OCI-M1 (cell line): Measurements from ENCODE around the gene ADGRV1.
"Not testable (repeated sequence)": the region's sequence is repeated elsewhere in the genome, so short reads cannot be mapped to it uniquely, and the experiment has no call there.

Experiments
- DNase-seq: peaks from one replicate; lab custom pipeline; 2025; lab: John Stamatoyannopoulos, UW

ADGRV1 gene

DNA sequence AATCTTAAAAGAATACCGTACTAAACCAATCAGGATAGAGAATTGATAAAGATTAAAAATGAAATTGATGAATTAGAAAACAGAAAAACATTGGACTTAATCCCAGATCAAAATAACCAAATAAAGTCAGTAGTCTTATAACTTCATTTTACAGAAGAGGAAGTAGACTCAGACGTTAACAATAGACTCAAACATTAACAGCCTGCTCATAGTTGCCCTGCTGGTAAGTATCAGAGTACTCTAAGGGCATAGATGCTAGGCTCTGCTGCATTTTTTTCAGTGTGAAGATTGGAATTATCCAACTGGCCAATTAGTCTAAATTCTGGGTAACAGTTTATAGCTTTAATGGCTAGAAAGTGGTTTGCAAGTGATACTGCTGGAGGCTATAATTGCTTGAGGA is 42.9 kb downstream of the ADGRV1 start:
- peak; percentile 38 for DNase-seq

DNA sequence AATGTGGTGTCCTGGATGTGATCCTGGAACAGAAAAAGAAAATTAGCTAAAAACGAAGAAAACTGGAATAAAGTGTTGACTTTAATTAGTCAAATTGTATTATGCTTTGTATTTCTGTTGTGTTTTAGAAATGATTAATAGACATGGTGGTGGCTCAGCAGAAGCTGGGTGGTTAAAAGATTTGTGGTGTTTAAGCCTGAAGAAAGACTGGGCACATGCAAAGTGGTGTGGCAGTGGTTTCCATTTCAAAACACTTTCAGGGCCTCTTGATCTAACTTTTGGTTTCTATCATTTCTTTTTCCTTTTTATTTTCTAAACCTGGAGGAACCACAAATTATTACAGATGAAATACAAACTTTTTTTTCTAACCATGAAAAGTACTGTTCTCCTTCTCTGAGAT is 44.1 kb downstream of the ADGRV1 start:
- DNase-seq: no peak

DNA sequence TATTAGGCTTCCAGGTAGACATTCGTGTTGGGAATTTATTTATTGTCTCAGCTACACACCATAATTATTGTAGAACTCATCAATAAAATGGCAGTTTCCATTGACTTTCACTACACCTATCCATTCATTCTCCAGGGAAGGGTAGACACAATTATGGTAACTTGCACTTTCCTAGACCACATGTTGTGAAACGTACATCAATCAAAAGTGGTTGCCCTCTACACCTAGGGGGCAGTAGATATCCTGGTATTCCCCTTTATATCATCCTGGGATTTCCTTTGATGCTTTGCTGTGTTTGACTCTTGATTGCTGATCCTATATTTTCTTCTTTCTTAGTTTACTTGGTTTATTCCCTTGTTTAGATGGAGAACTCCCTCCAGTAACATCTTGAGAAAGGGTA is 47.9 kb downstream of the ADGRV1 start:
- DNase-seq: peak; percentile 73

DNA sequence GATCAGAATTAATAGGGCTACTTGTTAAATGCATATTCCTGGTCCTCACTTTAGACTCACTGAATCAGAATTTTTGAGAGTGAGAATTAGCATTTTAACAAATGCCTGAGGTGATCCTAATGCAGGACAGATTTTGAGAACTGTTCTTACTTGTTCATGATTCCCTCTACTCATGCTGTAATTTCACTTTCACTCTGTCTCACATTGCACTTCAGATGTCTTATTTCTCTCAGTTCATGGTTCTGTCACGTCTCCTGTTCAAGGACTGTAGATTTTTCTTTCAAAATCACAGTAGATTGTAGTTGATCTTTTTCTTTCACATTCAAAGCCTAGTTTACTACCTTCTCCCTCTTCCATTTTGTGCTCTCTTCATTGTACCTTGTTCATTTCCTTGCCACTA is 54.3 kb downstream of the ADGRV1 start:
- DNase-seq: peak; percentile 68

DNA sequence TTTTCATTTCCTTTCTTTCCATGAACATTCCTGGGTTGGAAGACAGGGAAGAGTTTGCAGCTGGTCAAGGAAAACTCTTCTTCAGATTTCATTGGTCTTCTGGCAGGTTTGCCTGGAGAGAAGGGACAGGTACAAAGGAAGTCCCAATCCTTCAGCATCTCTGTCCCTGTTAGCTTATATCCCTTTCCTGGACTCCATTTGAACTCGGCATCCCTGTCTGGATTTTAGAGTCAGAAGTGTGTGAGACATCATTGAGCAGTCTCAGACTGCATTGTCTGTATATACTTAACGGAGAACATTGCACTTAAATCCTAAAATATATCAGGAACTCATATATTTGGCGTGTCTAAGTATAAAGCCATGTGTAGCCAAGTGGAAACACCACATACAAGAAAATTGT is 54.9 kb downstream of the ADGRV1 start:
- DNase-seq: peak; percentile 49

DNA sequence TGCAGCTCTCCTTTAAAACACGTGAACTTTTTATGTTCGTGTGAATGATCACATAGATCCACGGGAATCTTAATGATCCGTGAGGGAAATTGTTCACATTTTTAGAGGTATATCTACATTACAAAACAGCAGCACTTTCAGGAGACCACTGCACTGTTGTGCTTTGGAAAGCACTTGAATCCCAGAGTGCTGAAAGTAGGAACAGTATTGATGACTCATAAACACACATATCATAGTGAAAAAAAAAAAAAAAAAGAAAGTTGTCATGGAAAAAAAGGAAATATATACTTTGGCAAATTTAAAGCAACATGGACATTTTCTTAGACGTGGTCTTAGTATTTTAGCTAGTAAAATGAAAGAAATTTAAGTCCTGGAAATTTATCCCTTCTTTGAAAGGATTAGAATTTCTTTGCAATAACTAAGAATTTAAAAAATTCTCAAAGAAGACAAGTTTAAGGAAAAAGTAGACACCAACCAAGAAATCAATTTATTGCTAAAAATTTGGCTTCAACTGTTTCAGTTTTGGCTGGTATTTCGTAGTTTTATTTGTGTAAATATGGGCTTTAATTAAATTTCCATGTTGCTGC is 55.4 kb downstream of the ADGRV1 start:
- DNase-seq: peak; percentile 49

DNA sequence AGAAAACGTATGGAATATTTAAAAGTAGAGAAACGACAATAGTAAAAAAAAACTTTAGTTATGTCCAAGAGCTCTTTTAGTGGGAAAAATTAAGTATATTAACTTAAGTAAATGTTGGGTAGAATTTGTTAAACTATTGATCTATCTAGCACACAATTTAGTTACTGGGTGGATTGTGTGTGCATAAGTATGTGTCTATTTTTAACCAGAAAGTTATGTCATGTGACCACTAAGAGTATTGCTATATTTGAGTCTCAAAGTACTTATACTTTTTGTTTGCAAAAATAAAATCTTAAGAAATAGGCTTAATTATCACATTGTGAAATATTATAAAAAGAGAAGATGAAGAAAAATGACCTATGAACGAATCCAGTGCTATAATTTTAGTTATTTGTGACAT is 56.8 kb downstream of the ADGRV1 start:
- DNase-seq: no peak

DNA sequence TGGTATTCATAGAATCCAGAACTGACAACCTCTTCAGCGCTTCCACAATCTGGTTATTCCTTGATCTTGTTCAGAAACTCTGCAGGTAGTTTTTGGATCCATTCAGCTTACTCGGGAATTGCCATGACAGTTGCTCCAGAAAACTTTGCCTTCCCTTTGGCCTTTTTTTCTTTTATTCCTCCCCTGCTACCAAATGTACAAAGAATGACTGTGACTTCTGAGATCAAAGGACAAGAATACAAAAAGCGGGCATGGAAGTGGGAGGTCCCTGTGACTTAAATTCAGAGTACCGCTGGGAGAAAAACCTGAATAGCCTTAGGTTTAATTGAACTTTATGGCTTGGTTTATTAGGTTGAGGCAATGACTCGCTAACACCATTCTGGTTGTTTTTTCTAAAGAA is 59.5 kb downstream of the ADGRV1 start:
- DNase-seq: no peak

DNA sequence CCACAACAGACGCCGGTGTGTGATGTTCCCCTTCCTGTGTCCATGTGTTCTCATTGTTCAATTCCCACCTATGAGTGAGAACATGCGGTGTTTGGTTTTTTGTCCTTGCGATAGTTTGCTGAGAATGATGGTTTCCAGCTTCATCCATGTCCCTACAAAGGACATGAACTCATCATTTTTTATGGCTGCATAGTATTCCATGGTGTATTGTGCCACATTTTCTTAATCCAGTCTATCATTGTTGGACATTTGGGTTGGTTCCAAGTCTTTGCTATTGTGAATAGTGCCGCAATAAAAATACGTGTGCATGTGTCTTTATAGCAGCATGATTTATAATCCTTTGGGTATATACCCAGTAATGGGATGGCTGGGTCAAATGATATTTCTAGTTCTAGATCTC is 61.2 kb downstream of the ADGRV1 start:
- DNase-seq: not testable (repeated sequence)

DNA sequence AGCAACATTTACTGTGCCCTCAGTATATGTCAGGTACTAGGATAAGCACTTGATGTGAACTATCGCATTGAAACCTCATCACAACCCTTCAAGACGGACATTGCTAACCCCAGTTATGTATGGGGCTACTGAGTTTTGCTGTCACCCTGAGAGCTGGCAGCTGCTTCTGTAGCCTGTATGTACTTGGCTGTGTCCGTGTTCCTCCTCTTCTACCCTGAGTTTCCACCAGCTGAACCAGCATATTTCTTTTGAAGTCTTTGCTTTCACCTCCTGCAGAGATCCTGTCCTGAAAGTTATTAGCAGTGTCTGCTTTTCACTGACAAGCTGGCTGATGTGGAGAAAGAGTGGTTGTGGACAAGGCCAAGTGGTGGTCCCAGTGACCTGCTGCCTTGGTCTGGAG is 63.3 kb downstream of the ADGRV1 start:
- no peak for DNase-seq

DNA sequence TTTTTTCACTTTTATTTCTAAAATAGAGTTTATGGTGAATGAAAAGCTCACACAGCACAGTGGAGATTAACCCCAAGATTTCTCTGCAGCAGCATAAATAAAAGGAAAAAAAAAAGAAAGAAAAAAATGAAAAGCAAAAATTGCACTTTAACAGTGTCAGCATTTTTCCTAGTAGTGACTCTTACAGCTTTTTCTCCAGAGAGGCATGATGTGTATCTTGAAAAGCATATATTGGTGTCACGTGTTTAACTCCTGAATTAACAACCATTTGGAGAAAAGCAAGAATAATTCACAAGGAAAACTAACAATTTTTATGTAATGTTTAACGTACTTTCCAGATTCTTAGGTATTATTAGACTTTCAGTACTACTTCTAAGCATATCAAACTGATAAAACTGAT is 67.9 kb downstream of the ADGRV1 start:
- peak; percentile 19 for DNase-seq

DNA sequence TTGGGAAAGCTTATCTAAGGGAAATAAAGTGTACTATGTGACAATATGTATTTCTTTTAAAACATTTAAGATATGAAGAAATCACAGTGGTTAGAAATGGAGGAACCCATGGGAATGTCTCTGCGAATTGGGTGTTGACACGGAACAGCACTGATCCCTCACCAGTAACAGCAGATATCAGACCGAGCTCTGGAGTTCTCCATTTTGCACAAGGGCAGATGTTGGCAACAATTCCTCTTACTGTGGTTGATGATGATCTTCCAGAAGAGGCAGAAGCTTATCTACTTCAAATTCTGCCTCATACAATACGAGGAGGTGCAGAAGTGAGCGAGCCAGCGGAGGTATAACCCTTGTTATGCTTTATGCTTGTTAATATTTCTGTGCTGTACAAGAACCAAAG is 69.9 kb downstream of the ADGRV1 start:
- peak; percentile 77 for DNase-seq

DNA sequence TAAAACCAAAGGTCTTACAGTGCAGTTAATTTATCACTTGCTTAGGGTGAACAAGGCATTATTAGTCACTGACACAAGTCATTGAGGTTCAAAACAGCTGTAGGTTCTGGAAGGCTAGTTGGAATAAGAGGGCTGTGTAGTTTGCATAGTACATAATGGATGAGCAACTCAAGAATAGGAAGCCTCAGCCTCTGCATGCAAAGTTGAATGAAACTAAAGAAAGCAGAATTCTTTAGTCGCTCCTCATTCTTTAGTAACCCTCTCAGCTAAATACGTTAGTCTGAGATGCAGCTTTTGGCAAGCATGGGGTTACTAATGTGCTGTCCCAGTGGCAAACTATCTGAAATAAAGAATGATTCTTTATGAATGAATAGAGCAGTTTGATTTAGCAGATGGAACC is 74.2 kb downstream of the ADGRV1 start:
- no peak for DNase-seq

DNA sequence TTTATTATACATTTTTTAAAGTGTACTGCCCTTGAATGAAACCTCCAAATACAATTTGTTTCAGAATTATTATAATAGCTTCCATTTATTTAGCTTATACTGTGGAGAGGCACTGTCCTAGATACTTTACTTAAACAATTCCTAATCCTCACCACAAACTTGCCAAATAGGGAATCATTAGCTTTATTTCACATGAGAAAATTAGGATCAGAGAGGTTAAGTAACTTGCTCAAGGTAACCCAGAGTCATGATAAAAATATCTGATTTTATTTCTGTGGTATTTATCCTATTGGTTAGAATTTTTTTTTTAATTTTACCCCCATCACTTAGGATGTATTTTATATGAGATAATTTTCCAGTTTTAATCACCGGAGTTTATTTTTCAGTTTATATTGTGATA is 78.4 kb downstream of the ADGRV1 start:
- DNase-seq: no peak

DNA sequence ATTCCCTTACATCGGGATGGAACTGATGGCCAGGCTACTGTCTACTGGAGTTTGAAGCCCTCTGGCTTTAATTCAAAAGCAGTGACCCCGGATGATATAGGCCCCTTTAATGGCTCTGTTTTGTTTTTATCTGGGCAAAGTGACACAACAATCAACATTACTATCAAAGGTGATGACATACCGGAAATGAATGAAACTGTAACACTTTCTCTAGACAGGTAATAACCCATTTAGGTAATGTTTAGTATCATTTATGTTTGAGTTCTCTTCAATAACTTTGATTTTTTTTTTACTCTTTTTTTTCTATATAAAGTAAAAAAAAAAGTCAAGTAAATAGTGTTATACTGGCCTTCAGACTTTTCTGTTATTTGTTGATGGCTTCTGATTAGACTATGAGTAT is 79.1 kb downstream of the ADGRV1 start:
- DNase-seq: no peak

DNA sequence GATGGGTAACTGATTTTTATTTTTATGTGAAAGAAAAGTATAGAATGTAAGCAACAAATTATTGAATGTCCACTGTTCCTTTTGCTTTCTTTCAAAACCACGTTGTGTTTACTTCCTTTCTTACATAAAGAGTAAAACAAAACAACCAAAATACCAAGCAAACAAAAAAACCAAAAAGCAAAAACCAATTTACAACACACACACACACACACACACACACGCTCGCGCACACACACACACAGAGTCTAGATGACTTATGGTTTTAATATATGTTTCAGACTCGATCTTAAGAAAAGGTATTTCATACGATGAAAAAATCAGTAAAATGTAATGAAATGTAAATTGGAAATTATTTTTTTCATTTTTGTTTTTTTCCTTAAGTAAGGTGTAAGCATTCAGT is 80.3 kb downstream of the ADGRV1 start:
- DNase-seq: peak; percentile 45

DNA sequence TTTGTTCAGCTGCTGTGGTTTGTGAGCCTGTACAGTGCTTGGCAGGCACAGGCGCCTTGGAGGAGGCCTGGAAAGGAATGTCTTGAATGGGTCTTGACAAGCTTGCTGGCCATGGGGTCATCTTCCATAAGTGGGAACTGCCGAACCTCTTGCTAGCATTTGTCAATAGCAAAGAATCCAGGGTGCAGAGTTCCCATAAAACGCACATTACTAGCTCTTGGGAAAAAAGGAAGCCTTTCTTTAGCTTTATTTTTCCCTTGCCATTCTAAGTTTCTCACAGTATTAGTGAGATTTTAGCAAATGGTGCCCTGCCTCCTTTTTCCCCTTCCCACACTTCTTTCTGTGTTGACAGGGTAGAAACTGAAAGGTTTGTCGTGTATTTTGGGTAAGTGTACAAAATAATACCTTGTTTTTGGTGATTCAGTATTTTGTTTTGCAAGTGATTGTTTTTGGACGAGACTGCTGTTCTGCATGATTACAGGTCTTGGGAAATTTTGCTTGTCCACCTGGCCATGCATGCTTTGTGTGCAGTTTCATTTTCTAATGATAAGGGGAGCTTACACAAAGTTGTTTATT is 82.0 kb downstream of the ADGRV1 start:
- DNase-seq: peak; percentile 52

DNA sequence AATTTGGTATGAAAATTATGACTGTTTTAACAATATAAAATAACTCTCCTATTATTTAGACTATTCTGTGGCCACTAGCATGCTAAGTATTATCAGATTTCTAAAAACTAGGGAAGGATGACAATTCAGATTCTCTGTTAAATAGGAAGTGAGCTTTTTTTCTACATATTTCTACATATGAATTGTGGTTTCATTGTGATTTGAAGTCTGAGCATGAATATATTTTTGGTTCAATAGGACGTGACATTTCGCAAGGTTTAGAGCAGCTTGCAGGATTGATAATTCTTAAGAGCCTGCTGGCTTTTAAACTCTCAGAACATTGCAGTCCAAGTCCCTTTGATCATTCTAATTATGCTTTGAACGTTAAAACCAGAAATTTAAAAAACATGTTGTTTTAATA is 82.9 kb downstream of the ADGRV1 start:
- peak; percentile 81 for DNase-seq

DNA sequence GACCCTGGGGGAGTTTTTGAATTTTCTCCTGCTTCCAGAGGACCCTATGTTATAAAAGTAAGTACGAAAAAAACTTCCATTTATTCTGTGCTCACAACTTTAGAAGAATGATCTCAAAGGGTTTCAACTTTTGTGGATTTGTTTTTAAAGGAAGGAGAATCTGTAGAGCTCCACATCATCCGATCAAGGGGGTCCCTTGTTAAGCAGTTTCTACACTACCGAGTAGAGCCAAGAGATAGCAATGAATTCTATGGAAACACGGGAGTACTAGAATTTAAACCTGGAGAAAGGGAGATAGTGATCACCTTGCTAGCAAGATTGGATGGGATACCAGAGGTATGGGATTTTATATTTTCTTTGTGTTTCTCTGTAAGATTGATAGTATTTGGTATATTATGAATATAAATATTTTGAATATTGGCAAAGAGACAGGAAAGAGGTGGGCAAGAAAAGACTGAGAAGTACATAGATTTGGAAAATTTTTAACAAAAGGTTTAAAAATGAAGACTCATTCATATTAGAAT is 84.2 kb downstream of the ADGRV1 start:
- DNase-seq: peak; percentile 21

DNA sequence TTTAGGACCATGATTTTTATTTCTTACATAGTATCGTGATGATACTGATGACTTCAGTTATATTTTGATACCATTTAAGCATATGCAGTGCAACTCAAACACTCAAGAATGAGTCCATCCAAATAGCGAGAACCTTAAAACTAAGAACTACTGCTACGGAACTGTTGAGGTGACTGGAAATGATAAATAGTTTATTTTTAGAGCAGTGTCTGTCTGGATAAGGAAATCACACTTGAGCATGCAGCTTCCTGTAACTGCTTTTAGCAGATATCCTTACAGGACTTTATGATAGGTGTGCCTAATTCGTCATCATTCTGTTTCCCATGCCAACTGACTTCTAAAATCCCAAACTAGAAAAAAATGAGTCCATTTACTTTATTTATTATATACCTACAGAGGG is 85.5 kb downstream of the ADGRV1 start:
- DNase-seq: peak; percentile 75

DNA sequence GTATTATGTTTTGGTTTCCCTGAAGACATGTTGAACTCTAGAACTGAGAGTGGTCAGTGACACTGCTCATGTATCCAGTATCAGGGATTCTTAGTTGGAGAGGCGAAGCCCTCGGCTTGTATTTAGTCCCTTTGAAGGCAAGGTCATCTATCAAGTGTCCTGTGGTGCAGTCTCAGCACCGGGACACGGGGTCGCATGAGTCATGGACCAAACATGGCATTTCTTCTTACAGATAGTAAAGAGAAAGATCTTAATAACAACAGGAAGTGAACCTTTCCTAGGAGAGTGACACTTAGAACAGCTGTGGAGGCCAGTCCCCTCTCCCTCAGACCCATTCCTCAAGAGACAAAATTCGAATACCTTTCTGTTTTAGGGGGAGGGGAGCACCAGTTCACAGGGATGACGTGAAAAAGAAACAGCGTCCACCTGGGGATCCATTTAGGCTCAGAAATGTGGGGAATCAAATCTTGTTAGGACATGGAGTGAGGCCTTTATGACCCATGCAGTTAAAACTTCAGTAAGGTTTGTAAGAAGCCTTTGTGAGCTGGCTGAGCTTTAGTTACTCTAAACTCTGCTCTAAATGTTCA is 86.5 kb downstream of the ADGRV1 start:
- DNase-seq: peak; percentile 55

DNA sequence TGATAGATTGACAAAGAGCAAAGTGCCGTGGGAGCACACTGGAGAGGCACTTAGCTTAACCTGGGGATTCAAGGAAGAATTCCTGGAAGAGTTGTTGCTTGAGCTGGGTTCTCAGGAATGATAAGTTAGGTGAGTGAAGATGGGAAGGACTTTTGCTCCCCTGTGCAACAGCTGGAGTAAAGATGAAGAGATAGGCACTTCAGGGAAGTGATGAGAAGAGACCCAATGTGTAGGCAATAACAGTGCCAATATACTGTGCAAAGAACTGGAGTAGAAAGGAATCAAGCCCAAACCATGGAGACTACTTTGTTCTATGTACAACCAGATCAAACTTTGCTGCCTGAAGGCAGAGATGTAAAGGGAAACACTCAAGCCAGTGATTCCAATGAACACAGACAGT is 92.2 kb downstream of the ADGRV1 start:
- DNase-seq: no peak

DNA sequence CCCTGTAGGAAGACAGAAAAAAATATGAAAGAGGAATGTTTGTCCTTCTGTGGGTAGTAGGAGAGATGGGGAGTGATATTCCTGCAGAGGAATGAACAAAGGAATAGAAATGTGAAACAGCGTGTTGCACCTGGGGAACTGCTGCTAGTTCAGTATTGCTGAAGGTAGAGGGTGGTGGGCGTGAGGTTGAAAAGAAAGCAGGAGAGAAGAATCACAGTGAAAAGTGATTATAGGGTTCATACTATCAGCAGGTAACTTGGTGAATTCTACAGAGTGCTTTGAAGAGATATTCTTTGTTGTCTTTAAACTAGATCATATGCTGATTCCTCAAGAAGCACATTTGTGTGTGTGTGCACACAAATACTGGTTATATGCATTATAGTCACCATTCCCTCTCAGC is 95.6 kb downstream of the ADGRV1 start:
- DNase-seq: no peak

DNA sequence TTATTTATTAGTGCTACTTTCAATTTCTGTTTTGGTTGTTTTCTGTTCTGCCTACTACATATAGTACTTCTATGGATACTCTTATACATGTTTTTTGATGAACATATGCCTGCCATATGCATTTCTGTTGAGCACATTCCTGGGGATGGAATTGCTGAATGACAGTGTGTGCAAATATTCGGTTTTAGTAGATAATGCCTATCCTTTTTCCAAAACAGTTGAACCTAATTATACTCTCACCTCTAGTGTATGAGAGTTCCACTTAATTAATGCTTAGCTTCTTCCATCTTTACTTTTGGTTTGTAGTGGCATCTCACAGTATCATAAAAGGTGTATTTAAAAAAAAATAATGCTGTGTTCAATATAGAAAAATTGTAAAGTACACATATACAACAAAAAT is 96.8 kb downstream of the ADGRV1 start:
- no peak for DNase-seq
